Activated naive CD4-positive, alpha-beta T cell treated with anti-CD3 and anti-CD28 coated beads, Interleukin-2, amount 50 U/mL, for 24 hours (primary cell): Measurements from ENCODE around the gene AOAH.

ENCODE experiments used
- H3K27ac Mint-ChIP-seq: one replicate; pipeline ENCODE4 v1.8.0; 2021; ENCODE audit warnings: mild to moderate bottlenecking, mixed read lengths
- H3K27me3 Mint-ChIP-seq: one replicate; pipeline ENCODE4 v1.8.0; 2021; ENCODE audit warnings: mixed read lengths
- H3K36me3 Mint-ChIP-seq: one replicate; pipeline ENCODE4 v1.8.0; 2021; ENCODE audit warnings: mixed read lengths
- H3K4me1 Mint-ChIP-seq: one replicate; pipeline ENCODE4 v1.8.0; 2021; ENCODE audit warnings: mixed read lengths
- H3K4me3 Mint-ChIP-seq: one replicate; pipeline ENCODE4 v1.8.0; 2021; ENCODE audit warnings: mild to moderate bottlenecking, mixed read lengths
- H3K9me3 Mint-ChIP-seq: one replicate; pipeline ENCODE4 v1.8.0; 2021; ENCODE audit warnings: mixed read lengths

AOAH gene

DNA sequence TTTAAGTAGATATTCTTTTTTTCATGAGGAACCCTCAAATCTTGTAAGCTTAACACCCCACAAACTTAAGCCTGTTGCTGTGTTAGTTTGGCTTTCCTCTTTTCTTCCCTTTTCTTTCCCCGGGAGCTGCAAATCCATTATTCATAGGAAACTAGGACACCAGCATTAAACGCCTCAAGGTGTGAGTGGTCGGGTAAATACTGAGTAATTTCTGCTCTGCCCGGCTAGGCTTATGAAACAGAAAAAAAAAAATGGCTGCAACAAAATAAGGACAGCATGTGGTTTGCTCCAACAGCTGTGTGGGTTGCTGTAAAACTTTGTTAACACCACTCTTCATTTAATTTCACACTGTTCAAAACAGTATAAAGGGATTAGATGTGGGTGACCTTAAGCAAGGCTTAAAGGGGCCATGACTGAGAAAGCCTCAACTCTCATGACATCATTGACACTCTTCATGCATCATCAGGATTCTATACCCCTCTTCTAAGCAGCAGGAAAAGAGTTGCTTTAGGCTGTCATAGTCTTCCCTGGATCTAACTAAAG is 104.1 kb downstream of the AOAH start:
- Mint-ChIP-seq H3K27ac (no peak overlapping the region), H3K27me3 (no peaks in the 10 kb centered on the region)

GRCh38 chr7:36617408-36617807 is 106.9 kb downstream of the AOAH start:
- peaks cover 24% of the 10 kb centered on the region for H3K4me1 Mint-ChIP-seq
- H3K9me3 Mint-ChIP-seq, result no peaks in the 10 kb centered on the region
- no peaks in the 10 kb centered on the region for H3K27me3 Mint-ChIP-seq
- H3K27ac Mint-ChIP-seq, result no peak overlapping the region
- H3K36me3 Mint-ChIP-seq, result peaks cover 11% of the 10 kb centered on the region
- H3K4me3 Mint-ChIP-seq, result no peak overlapping the region

More for the DNA sequence above, 104.1 kb downstream of the AOAH start:
- Mint-ChIP-seq H3K36me3 (peaks cover 11% of the 10 kb centered on the region), H3K4me1 (peaks cover 19% of the 10 kb centered on the region), H3K9me3 (no peaks in the 10 kb centered on the region), H3K4me3 (no peak overlapping the region)

DNA sequence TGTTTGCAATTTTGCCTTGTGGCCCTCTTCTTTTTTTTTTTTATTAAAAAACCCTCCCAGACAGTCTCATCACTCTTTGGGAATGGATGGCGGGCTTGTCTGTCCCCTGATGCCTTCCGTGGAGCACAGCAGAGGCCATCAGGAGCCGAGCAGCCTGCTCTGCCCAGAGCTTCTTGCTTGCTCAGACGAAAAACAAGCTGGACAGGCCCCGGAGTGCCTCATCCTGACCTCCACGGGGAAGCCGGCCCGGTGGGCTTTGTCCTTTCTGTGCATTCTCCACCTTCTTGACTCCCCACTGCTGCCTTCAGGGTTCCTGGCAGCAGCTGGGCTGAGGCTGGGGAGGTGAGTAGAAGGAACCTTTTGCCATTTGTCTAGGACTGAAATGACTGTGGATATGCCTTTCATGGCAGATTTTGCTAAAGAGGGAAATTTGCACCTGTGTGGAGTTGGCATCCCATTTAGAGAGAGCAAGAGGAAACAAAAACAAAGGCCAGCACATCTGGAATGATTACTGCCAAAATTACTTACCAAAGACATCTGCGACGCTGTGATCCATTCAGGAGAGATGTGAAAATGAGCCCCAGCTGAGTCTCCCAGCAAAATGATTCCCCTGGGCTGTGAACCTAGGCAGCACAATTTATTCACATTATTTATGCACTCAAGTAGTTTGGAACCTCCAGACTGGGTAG is 108.3 kb downstream of the AOAH start:
- peaks cover 10% of the 10 kb centered on the region for H3K4me1 Mint-ChIP-seq
- no peak overlapping the region for H3K27ac Mint-ChIP-seq
- no peaks in the 10 kb centered on the region for H3K27me3 Mint-ChIP-seq
- no peaks in the 10 kb centered on the region for H3K9me3 Mint-ChIP-seq
- peaks cover 11% of the 10 kb centered on the region for H3K36me3 Mint-ChIP-seq
- no peak overlapping the region for H3K4me3 Mint-ChIP-seq

DNA sequence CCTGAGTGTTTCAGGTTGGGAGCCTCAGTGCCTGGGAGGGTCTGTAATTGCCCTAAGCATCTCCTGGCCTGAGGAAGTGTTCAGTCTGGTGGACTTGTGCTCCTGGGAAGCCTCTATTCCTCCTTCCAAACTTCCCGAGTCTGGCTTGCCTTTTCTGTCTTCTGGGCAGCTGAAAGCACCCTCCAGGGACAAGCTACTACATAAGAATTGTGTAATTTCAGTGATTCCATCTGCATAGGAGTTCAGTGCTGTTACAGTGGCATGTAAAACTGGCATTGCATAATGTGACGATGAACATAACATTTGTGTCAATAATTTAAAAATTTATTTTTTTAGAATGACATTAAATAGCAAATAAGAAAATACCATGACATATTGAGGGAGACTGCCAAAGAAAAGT is 109.3 kb downstream of the AOAH start:
- H3K36me3 Mint-ChIP-seq, result peaks cover 11% of the 10 kb centered on the region
- no peak overlapping the region for H3K27ac Mint-ChIP-seq

GRCh38 chr7:36613031-36613614 is 111.2 kb downstream of the AOAH start:
- no peaks in the 10 kb centered on the region for H3K9me3 Mint-ChIP-seq
- no peak overlapping the region for H3K27ac Mint-ChIP-seq
- H3K4me1 Mint-ChIP-seq, result peaks cover 16% of the 10 kb centered on the region
- H3K36me3 Mint-ChIP-seq, result peaks cover 8% of the 10 kb centered on the region
- no peak overlapping the region for H3K4me3 Mint-ChIP-seq
- H3K27me3 Mint-ChIP-seq, result no peaks in the 10 kb centered on the region

More for the DNA sequence above, 109.3 kb downstream of the AOAH start:
- Mint-ChIP-seq H3K9me3 (no peaks in the 10 kb centered on the region), H3K4me3 (no peak overlapping the region), H3K4me1 (peaks cover 10% of the 10 kb centered on the region), H3K27me3 (no peaks in the 10 kb centered on the region)

DNA sequence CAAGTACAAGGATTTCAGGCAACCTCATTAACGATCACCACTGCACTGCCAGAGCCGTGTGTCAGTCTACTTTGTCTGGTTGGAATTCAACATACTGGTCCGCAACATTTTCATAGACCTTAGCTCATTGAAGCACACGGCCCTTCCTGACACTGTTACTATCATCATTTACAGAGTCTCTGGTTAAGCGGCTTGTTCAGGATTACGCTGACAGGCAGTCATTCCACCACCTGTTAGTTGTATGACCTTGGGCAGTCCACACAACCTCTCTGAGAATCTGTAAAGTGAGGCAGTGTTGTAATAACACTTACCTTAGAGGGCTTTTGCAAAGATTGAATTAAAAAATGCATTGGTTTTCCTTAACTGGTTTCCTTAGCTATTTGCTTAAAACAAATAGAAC is 112.6 kb downstream of the AOAH start:
- Mint-ChIP-seq H3K36me3 (peaks cover 5% of the 10 kb centered on the region), H3K27ac (no peak overlapping the region), H3K9me3 (no peaks in the 10 kb centered on the region), H3K4me3 (no peak overlapping the region), H3K4me1 (peaks cover 28% of the 10 kb centered on the region), H3K27me3 (no peaks in the 10 kb centered on the region)

DNA sequence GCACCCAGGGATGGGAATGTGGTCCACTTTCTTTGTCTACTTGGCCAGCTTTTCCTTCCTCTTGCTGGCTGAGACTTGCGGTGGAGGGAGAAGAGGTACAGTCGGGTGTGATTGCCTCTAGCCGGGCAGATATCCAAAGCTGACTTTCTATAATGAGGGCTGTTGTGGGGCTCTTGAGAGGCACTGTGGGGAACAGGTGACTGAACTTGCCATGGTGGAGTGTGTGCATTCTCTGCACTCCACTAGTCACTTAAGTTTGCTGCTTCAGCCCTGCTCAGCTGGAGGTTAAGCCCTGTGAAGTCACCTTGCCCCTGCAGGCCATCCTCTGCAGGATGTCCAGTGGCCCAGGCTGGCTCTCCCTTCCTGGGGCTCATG is 116.6 kb downstream of the AOAH start:
- peaks cover 44% of the 10 kb centered on the region for H3K4me1 Mint-ChIP-seq
- no peaks in the 10 kb centered on the region for H3K36me3 Mint-ChIP-seq
- no peaks in the 10 kb centered on the region for H3K27me3 Mint-ChIP-seq
- H3K4me3 Mint-ChIP-seq, result no peak overlapping the region
- H3K9me3 Mint-ChIP-seq, result no peaks in the 10 kb centered on the region
- H3K27ac Mint-ChIP-seq, result no peak overlapping the region

DNA sequence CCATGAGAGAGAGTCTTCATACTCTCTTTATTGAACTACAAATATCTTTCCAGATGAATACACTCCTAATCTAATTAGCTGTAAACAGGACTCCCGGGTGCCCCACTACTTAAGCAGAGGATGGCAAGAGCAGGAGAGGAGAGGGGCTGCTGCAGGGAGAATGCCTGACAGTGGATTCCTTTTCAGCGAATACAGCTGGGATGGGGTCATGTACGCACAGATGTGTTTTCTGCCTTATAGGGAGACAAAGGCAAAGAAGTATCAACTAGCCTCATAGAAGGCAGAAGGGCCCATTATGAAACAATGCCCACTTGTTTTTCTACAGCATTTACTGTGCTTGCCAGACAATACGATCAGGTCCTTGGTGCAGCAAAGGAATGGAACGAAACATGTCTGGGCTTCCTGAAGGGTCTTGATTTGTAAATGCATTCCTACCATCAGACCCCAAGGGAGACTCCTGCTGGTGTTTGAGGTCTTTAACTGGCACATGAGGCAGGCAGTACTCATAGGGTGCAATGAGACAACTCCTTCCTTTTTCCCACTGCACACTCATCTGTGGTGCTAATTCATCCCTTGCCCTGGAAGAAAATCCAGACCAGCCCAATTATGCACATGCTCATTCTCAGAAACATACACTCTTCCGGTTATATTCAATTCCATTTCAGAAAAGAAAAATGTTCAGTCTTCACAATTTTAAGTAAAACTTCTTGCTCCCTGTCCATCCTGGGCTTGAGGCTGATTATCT is 117.1 kb downstream of the AOAH start:
- peaks cover 48% of the 10 kb centered on the region for H3K4me1 Mint-ChIP-seq
- H3K4me3 Mint-ChIP-seq, result peak overlapping the region; percentile 47
- H3K27me3 Mint-ChIP-seq, result no peaks in the 10 kb centered on the region
- no peak overlapping the region for H3K27ac Mint-ChIP-seq
- no peaks in the 10 kb centered on the region for H3K9me3 Mint-ChIP-seq
- H3K36me3 Mint-ChIP-seq, result no peaks in the 10 kb centered on the region

GRCh38 chr7:36606153-36606975 is 117.9 kb downstream of the AOAH start:
- Mint-ChIP-seq H3K4me1 (peaks cover 55% of the 10 kb centered on the region), H3K27me3 (no peaks in the 10 kb centered on the region), H3K9me3 (no peaks in the 10 kb centered on the region), H3K36me3 (no peaks in the 10 kb centered on the region), H3K4me3 (peak overlapping the region; percentile 47), H3K27ac (no peak overlapping the region)

DNA sequence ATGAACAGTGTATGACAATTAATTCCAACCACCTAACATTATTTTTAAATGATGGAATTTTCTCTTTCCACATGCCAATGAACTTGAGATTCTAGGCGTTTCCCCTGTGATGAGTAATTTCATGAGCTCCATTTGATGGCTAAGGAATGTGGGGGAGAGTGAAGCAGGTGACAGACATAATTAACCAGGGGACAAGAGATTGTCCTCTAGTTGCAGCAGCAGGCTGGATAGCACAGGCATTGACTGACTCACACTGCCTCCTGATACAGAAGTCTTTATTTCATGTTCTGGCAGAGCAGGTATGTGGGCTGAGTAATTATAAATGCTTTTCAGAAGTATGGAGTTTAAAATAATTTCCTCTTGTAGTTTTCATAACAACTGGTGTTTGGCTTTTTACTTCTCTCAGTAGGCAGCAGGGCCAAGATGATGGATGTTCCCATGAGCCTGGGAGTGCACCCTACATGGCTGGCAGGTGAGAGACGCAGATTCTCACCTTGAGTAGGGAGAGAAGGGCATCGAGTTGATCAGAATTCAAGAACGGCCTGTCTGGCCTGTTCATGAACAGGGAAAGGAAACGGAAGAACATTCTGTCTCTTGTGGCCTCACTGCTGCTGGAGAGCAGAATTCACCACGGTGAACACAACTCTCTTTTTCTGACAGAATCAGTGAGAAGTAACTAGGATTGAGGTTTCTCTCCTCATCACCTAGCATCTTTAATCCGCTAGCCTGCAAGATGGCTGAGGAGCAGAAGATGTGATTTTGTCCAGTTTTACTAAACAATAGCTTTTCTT is 118.8 kb downstream of the AOAH start:
- Mint-ChIP-seq H3K27me3 (no peaks in the 10 kb centered on the region), H3K9me3 (no peaks in the 10 kb centered on the region), H3K4me3 (peak overlapping the region; percentile 56), H3K4me1 (peaks cover 65% of the 10 kb centered on the region), H3K27ac (peak overlapping the region; percentile 87), H3K36me3 (no peaks in the 10 kb centered on the region)

DNA sequence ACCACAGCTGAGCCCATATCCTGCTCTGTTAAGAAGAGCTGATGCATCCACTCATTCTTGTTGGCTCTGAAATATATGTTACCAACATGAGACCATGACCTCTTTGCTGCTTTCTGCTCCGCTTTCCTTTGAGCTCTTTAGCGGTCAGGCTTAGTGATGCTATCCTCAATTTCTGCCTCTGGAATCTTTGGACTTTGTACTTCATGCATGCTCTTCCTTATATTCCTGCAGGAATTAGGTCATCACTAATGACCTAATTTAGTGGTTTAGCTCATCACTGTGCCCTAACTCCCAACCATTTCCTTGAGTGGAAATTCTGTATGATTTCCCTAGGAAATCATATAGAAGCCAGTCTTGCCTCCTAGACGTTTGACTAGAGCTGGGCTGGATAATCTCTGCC is 119.5 kb downstream of the AOAH start:
- Mint-ChIP-seq H3K36me3 (no peaks in the 10 kb centered on the region), H3K4me1 (peaks cover 71% of the 10 kb centered on the region), H3K27ac (no peak overlapping the region), H3K9me3 (no peaks in the 10 kb centered on the region), H3K27me3 (no peaks in the 10 kb centered on the region), H3K4me3 (no peak overlapping the region)

GRCh38 chr7:36602934-36603887 is 121.1 kb downstream of the AOAH start:
- Mint-ChIP-seq H3K27ac (peak overlapping the region; percentile 19), H3K4me3 (no peak overlapping the region), H3K4me1 (peaks cover 68% of the 10 kb centered on the region), H3K27me3 (no peaks in the 10 kb centered on the region), H3K9me3 (no peaks in the 10 kb centered on the region), H3K36me3 (no peaks in the 10 kb centered on the region)

DNA sequence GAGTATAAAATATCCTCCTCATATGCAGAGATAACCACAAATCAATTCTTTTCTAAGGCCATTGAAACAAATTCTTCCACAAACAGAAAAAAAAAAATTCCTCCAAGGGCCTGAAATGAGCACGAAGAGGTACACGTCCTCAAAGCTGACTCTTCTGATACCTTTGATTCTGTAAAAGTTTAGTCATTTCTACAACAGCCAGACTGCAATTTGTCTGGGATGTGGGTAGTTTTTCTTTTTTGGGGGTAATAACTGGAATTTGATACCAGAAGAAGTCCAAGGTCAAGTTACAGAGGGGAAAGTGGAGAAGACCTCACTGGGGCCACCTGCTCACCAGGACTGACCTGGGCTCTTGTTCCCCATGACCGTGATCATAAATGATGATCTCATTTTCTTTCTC is 121.8 kb downstream of the AOAH start:
- Mint-ChIP-seq H3K27ac (no peak overlapping the region), H3K4me3 (no peak overlapping the region), H3K36me3 (no peaks in the 10 kb centered on the region), H3K9me3 (no peaks in the 10 kb centered on the region), H3K4me1 (peaks cover 65% of the 10 kb centered on the region), H3K27me3 (no peaks in the 10 kb centered on the region)

DNA sequence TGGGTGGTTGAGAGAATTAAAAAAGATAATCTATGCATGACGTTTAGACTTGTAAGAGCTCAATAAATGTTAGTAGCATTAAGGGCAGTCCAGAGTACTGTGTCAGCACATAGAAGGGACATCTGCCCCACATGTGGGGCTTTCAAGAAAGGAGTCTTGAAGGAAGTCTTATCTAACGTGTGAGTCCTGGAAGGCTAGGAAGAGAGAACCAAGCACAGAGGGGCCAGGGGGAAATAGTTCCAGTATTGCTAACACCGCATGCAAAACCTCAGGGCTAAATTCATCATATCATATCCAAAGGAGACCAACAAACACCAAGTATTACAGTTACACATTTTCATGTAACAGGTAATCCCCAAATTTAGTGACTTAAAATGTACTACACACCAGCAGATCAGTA is 122.7 kb downstream of the AOAH start:
- no peaks in the 10 kb centered on the region for H3K36me3 Mint-ChIP-seq
- peak overlapping the region; percentile 46 for H3K27ac Mint-ChIP-seq
- H3K27me3 Mint-ChIP-seq, result no peaks in the 10 kb centered on the region
- no peak overlapping the region for H3K4me3 Mint-ChIP-seq
- H3K9me3 Mint-ChIP-seq, result no peaks in the 10 kb centered on the region
- peaks cover 57% of the 10 kb centered on the region for H3K4me1 Mint-ChIP-seq
